AG04450 (cell line): ENCODE results near the gene NSMCE1. TPM values are rescaled to one million over a fixed set of nuclear protein-coding genes. Genes with fewer than 3 reads are reported as not detected.

ENCODE experiments used
- CTCF ChIA-PET: fragments of 300-600, 350-600 bp; formaldehyde crosslinking; extraction: SDS; loops from one replicate; lab custom pipeline; 2022; ENCODE audit warnings: antibody characterized with exemption, inconsistent platforms; lab: Charles Lee
- POLR2A ChIA-PET: fragments of 350-600 bp; formaldehyde crosslinking; extraction: SDS; loops from one replicate; lab custom pipeline; 2021; ENCODE audit warnings: antibody characterized with exemption, inconsistent platforms; lab: Yijun Ruan, JAX
- DNase-seq: peaks from one replicate; pipeline ENCODE4 v3.0.0-alpha.2; 2011; ENCODE audit warnings: low read depth, low spot score
- H3K27ac ChIP-seq: one replicate; pipeline ENCODE4 v1.5.1; 2012; ENCODE audit warnings: low read depth, low read length, control low read depth
- H3K27me3 ChIP-seq: one replicate; pipeline ENCODE4 v1.6.0; 2012; ENCODE audit warnings: low read length; ENCODE audit not compliant: control insufficient read depth, insufficient read depth
- H3K4me3 ChIP-seq: 2 replicates; pipeline ENCODE4 v1.5.1; 2011; ENCODE audit warnings: mild to moderate bottlenecking, low read depth, low read length, control low read depth
- H3K9me3 ChIP-seq: 2 replicates; pipeline ENCODE4 v1.5.1; 2012; ENCODE audit warnings: low read length; ENCODE audit not compliant: control insufficient read depth, insufficient read depth
- polyA plus RNA-seq: library from polyadenylated mRNA; depleted of rRNA; stranded (reverse); fragments of >200 nt; gene quantifications from 2 replicates; pipeline ENCODE4 v1.2.3, GENCODE V29; 2011
- TF ChIP-seq, protein P1 (sequence below): IDR thresholded peaks from 2 replicates; pipeline ENCODE4 v1.5.1; 2011; ENCODE audit warnings: low read depth, low read length, control low read depth, inconsistent platforms

NSMCE1 gene
- polyA plus RNA-seq, 1 experiment = 35.4 TPM

DNA sequence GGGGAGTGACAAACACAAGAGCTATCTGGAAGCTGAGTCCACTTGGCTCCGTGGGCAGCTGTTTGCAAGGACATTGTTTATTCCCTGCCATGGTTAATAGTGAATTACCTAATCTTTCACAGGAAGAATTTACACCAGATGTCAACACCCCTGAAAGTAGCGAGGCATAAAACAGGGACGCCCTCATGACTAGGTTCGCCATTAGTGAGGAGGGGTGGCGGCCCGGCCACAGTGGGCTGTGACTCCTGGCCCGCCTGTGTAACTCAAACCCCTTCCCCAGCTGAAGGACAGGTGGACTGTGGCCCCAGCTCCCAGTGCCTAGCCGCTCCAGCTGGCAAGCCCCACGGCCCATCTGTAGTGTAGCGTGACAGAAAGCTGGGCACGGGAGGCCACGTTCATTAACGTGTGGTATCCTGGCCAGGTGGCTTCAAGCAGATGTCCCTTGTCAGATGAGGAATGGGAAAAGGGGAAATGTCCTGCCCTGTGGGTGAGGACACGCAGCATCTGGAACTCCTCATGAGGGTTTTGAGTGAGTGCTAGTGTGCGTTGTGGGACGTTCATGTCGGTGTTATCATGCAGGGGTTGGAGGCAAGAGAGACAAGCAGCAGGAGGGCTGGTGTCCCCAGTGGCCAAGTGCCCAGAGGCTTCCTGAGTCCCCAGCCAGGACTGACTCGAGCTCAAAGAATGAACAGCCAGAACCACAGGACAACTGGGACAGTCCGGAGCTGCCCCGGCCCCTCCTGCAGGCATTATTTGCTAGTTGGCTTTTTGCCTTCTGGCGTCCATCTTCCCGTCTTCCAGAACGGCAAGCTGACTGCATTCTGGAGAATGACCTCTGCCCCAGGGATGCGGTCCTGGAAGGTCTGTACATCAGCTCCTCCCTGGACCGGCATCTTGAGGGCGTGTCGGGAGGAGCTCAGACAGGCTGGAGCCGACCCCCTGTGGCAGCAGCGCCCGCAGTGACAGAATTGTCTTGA, 46.0 kb downstream of the NSMCE1 start:
- ChIA-PET CTCF (interaction anchor here (1.7 to 4.0 kb wide), 2 partner anchors 12 to 145 kb away, joined by 7 to 30 read pairs; no protein-coding TSS in a partner anchor), POLR2A (interaction anchor here (0.8 to 1.7 kb wide), 4 partner anchors 19 to 97 kb away, joined by 3 to 11 read pairs (median 4); partner anchors contain the start of gene KDM8)

DNA sequence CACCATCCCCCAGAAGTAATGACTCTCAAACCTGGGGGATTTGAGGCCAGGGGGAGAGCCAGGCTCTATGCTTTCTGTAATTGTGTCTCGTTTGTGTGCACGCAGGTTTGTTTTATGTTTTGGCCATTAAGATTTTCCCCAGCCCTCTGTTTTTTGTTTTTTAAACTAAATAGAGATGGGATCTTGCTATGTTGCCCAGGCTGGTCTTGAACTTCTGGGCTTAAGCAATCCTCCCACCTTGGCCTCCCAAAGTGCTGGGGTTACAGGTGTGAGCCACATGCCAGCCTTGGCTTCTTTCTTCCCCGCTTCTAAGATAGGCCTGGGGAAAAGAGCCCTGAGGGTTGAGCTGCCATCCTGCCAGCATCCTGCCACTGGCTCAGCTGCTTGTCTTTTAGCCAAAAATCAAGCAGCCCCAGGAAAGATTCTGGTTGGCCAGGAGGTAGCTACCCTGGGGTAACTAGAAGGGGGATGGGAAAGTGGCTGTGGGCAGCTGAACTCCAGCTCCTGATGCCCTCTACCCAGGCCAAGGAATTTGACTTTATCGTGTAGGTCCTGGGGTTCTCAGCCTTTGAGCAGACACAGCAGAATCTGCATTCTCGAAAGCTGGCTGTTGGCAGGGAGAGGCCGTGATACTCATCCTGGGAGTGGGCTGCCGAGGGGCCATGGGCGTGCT, 46.9 kb downstream of the NSMCE1 start:
- TF ChIP-seq, protein P1, sequence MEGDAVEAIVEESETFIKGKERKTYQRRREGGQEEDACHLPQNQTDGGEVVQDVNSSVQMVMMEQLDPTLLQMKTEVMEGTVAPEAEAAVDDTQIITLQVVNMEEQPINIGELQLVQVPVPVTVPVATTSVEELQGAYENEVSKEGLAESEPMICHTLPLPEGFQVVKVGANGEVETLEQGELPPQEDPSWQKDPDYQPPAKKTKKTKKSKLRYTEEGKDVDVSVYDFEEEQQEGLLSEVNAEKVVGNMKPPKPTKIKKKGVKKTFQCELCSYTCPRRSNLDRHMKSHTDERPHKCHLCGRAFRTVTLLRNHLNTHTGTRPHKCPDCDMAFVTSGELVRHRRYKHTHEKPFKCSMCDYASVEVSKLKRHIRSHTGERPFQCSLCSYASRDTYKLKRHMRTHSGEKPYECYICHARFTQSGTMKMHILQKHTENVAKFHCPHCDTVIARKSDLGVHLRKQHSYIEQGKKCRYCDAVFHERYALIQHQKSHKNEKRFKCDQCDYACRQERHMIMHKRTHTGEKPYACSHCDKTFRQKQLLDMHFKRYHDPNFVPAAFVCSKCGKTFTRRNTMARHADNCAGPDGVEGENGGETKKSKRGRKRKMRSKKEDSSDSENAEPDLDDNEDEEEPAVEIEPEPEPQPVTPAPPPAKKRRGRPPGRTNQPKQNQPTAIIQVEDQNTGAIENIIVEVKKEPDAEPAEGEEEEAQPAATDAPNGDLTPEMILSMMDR = no peak
- POLR2A ChIA-PET = interaction anchor here (1.0 to 1.7 kb wide), 3 partner anchors 18 to 97 kb away, joined by 3 to 11 read pairs (median 3); partner anchors contain the start of gene KDM8
- Histone ChIP-seq H3K9me3 (no peaks in the 10 kb centered on the region), H3K27me3 (no peaks in the 10 kb centered on the region), H3K4me3 (no peak overlapping the region), H3K27ac (peak overlapping the region; percentile 80)
- CTCF ChIA-PET = interaction anchor here (1.7 to 4.0 kb wide), 2 partner anchors 13 to 146 kb away, joined by 7 to 30 read pairs; no protein-coding TSS in a partner anchor
- no peak for DNase-seq

More for the DNA sequence above, 46.0 kb downstream of the NSMCE1 start:
- Histone ChIP-seq H3K4me3 (no peak overlapping the region), H3K9me3 (no peaks in the 10 kb centered on the region), H3K27ac (peak overlapping the region; percentile 80), H3K27me3 (no peaks in the 10 kb centered on the region)
- no peak for DNase-seq
- TF ChIP-seq, protein P1 = no peak

DNA sequence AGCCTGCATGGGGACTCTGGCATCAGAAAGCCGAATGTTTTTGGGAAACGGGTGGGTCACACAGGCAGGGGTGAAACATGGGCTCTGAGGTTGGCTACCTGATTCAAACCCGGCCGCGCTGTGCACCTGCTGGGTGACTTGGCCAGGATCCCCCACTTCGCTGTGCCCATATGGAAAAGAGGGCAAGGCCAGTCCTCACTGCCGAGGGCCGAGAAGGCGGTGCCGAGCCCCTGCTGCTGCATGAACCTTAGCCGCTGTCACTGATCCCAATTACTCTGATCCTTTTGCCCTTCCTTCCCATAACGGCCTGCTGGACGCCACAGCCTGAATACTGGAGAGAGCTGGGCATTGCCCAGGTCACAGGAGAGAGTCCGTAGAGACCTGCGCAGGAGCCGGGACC, 47.6 kb downstream of the NSMCE1 start:
- H3K4me3 ChIP-seq = no peak overlapping the region
- POLR2A ChIA-PET = no interaction called here
- no peak overlapping the region for H3K27ac ChIP-seq
- DNase-seq = no peak
- CTCF ChIA-PET = interaction anchor here (4.0 kb wide), 1 partner anchor 14 kb away, joined by 30 read pairs; no protein-coding TSS in a partner anchor
- no peaks in the 10 kb centered on the region for H3K9me3 ChIP-seq
- no peaks in the 10 kb centered on the region for H3K27me3 ChIP-seq
- TF ChIP-seq, protein P1 = no peak

DNA sequence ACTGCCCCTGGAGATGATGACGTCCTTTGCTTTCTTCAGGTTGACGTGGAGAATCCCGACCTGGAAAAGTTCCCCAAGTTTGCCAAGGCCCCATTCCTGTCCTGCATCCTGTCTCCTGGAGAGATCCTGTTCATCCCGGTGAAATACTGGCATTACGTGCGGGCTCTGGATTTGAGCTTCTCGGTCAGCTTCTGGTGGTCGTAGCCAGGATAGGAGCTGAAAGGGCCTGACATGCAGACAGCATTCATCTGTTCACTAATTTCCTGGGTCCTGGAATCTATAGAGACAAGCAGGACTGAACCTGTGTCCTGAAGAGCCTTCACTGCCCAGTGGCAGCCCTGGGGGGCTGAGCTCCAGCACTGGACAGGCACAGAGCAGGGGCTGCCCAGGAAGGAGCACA, 48.0 kb downstream of the NSMCE1 start:
- Histone ChIP-seq H3K4me3 (no peak overlapping the region), H3K27me3 (no peaks in the 10 kb centered on the region), H3K9me3 (no peaks in the 10 kb centered on the region), H3K27ac (no peak overlapping the region)
- ChIA-PET CTCF (interaction anchor here (4.0 kb wide), 1 partner anchor 14 kb away, joined by 30 read pairs; no protein-coding TSS in a partner anchor), POLR2A (no interaction called here)
- DNase-seq = no peak
- TF ChIP-seq, protein P1 = no peak
